ENCODE measurements around the gene THY1.
"Not testable (repeated sequence)": the region's sequence is repeated elsewhere in the genome, so short reads cannot be mapped to it uniquely, and the experiment has no call there.

The THY1 gene

DNA sequence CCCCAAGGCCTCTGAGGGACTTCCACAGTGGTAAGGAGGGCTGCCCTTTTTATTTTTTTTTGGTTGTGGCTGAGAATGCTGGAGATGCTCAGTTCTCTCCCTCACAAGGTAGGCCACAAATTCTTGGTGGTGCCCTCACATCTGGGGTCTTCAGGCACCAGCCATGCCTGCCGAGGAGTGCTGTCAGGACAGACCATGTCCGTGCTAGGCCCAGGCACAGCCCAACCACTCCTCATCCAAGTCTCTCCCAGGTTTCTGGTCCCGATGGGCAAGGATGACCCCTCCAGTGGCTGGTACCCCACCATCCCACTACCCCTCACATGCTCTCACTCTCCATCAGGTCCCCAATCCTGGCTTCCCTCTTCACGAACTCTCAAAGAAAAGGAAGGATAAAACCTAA, 4.2 kb downstream of the THY1 start:
- no peak for DNase-seq (ENCODE audit: low read depth, low spot score)

- no peak for DNase-seq (ENCODE audit: low read depth, low spot score)
Observed at GRCh38 chr11:119417726-119418540, 5.0 kb downstream of the THY1 start.

DNA sequence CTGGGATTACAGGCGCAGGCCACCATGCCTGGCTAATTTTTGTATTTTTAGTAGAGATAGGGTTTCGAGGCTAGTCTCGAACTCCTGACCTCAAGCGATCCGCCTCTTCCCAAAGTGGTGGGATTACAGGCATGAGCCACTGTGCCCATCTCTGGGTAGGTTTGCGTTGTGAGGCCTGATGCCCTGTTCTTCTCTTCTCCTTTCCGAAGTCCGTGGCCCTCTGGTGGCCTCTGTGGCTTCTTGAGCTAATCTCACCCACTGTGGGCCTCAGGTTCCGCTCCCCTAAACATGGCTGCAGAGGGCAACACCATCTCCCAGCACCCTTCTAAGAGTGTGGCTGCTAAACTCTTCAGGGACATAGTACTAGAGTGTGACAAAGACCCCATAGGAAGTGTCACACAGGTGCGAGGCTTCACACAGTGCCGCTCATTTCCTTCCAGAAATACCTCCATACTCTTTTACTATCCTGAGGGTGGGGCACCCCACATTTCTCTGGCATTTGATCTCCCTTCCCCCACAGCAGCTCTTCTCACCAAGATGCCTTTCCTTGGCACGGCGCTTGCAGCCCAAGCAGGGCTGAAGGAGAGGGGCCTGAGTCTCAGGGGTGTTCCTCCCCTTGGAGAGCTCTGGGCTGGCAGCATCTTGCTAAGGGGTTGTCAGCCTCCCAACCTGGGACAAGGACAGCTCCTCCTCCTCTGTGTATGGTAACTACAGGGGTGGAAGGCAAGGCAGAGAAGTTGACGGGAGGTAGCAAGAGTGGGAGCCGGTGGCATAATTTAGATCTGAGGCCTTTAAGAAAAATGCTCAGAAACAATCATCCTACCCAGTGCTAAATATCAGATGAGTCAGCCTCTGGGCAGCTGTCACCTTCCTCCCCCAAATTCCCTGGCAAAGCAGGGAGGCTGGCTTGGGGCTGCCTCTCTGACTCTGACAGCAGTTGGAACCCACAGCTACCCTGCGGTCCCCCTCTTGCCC, 6.1 kb downstream of the THY1 start:
- DNase-seq (ENCODE audit: low read depth, low spot score), result no peak

DNA sequence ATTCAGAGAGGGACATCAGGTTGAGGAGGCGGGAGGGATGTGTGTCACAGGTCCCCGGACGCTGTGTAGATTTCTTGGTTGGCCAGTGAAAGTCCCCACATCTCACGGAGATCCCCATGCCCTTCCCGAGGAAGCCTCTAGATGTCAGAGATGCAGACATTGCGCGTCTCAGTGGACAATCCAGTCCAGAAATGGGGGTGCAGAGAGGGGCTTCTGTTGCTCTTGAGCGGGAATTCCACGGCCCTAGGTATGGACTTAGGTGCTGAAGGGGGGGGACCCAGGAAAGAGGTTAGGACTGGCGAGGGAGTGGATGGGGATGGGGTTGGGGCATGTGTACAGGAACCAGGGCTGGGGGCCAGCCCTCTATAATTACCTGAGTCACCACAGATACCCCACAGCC, 7.0 kb downstream of the THY1 start:
- no peak for DNase-seq (ENCODE audit: low read depth, low spot score)

- no peak for DNase-seq (ENCODE audit: low read depth, low spot score)
Observed at GRCh38 chr11:119415517-119415916, 7.5 kb downstream of the THY1 start.

GRCh38 chr11:119414734-119415133, 8.2 kb downstream of the THY1 start:
- DNase-seq (ENCODE audit: low read depth, low spot score), result no peak

DNA sequence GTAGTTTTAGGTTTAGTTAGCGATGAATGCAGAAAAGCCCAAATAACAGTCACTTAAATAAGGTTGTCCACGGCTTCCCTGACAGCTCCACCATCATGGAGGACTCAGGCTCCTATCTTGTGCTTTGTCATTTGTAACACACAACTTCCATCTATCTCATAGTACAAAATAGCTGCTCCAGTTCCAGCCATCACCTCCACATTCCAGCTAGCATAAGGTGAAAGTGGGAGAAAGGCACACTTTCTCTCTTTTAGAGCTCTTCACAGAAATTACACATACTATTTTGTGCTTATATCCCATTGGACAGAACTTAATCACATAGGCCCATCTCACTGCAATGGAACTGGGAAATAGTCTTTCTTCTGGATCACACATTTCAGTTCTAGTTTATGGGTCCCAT, 8.7 kb downstream of the THY1 start:
- no peak for DNase-seq (ENCODE audit: low read depth, low spot score)

GRCh38 chr11:119412072-119412471, 10.9 kb downstream of the THY1 start:
- no peak for DNase-seq (ENCODE audit: low read depth, low spot score)

GRCh38 chr11:119410501-119410900, 12.5 kb downstream of the THY1 start:
- no peak for DNase-seq (ENCODE audit: low read depth, low spot score)

DNA sequence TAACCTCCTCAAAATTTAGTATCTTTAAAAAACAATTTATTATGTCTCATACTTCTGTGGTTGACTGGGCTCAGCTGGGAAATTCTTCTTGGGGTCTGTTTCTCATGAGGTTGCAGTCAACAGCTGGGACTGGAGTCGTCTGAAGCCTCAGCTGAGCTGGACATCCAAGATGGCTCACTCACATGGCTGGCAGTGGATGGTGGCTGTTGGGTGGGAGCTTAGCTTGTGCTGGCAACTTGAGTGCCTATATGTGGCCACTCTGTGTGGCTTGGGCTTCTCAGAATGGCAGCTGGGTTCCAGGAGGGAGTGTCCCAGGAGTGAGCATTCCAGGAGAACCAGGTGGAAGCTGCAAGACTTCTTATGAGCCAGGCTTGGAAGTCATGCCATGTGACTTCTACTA, 13.2 kb downstream of the THY1 start:
- DNase-seq (ENCODE audit: low read depth, low spot score), result no peak

GRCh38 chr11:119406005-119406404, 17.0 kb downstream of the THY1 start:
- no peak for DNase-seq (ENCODE audit: low read depth, low spot score)

GRCh38 chr11:119405448-119405847, 17.5 kb downstream of the THY1 start:
- DNase-seq (ENCODE audit: low read depth, low spot score), result not testable (repeated sequence)

DNA sequence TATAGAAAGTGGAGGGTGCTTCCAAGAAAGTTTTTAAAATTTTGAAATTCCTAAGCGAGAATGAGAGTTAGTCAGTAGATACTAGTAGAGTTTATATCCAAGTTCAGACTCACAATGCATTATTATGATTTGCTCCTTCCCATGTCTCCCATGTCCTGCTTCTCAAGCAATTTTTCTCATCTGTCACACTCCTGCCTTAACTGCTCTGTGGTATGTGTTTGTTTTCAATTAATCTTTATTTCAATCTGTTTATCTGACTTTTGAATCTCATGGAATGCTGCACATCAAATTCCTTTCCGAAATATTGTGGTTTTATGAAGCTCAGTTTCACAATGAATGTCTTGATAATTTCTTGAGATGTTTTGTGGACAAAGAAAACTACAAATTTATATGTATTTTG, 18.1 kb downstream of the THY1 start:
- no peak for DNase-seq (ENCODE audit: low read depth, low spot score)

GRCh38 chr11:119403021-119403420, 20.0 kb downstream of the THY1 start:
- no peak for DNase-seq (ENCODE audit: low read depth, low spot score)

DNA sequence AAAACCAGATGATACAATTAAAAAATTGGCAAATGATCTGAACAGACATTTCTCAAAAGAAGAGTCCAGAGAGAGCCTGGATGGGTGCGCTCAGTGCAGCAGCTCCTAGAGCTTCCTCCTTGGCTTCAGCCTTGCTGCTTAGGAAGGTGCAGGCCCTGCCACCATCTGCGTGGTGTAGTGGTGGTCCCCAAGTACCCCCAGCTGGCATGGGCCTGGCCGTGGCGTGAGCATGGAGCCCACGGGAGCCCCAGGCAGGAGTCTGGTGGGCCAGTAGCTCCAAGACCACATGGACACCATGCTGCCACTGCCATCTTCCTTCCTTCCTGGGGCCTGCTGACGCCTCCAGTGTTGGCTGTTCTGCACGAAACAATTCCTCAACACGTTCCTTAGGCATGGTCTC, 20.5 kb downstream of the THY1 start:
- DNase-seq (ENCODE audit: low read depth, low spot score), result no peak

DNA sequence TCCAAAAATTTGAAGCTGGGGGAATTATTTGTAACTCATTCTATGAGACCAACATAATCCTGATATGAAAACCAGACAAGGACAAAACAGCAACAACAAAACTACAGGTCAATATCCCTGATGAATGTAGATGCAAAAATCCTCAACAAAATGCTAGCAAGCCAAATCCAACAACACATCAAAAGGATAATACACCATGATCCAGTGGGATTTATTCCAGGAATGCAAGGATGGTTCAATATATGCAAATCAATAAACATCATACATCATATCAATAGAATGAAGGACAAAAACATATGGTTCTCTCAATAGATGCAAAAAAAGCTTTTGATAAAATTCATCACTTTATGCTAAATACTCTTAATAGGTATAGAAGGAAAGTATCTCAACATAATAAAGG, 22.1 kb downstream of the THY1 start:
- no peak for DNase-seq (ENCODE audit: low read depth, low spot score)

- no peak for DNase-seq (ENCODE audit: low read depth, low spot score)
Observed at GRCh38 chr11:119397740-119398139, 25.2 kb downstream of the THY1 start.

DNA sequence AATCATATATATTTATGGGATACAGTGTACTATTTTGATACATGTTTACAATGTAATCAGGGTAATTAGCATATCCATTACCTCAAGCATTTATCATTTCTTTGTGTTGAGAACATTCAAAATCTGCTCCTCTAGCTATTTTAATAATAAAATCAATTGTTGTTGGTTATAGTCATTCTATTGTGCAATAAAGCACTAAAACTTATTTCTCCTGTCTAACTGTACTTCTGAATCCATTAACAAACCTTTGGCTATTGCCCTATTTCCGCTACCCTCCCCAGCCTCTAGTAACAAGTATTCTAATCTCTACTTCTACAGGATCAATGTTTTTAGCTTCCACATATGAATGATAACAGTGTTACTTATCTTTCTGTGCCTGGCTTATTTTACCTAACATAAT, 26.1 kb downstream of the THY1 start:
- no peak for DNase-seq (ENCODE audit: low read depth, low spot score)

DNA sequence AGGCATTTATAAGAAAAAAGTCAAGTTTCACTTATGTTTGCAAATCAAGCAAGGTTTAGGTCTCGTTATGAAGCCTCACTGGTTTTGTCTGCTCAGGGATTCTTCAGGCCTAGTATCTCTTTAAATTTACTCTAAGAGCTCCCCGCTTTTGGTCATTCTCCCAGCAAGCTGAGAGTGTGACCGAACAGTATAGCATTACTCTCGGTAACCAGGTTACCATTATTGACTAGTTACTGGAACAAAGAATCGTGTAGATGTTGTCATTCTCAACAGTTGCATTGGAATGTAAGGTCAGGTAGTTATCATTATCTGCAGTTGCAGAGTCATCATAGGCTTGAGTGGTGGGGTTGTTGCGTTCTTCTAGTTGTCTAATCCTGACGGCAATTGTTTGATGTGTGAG, 31.7 kb downstream of the THY1 start:
- no peak for DNase-seq (ENCODE audit: low read depth, low spot score)

- DNase-seq (ENCODE audit: low read depth, low spot score), result no peak
Observed at GRCh38 chr11:119389611-119390254, 33.2 kb downstream of the THY1 start.

GRCh38 chr11:119388103-119388502, 34.9 kb downstream of the THY1 start:
- no peak for DNase-seq (ENCODE audit: low read depth, low spot score)

DNA sequence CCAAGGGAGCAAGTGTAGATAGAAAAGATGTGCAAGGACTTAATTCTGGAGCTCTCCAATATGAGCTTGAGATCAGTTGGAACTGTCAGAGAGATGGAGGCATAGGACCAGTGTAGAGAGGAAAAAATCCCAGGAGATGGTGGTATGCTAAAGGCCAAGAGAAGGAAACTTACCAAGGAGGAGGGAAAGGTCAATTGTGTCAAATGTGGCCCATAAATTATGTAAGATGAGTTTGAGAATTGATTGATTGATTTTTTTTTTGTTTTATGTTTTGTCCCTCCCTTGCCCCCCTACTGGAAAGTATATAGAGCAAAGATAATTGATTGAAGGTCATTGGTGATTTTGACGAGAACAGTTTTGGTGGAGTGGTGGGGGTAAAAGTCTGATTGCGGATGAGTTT, 38.6 kb downstream of the THY1 start:
- no peak for DNase-seq (ENCODE audit: low read depth, low spot score)
